Esophagus muscularis mucosa (tissue), 4 donors: Measurements from ENCODE around the gene PRKCE. TPM values are rescaled to one million over a fixed set of nuclear protein-coding genes. Genes with fewer than 3 reads are reported as not detected.

Experiments used
- DNase-seq: peaks from one replicate; pipeline ENCODE4 v3.0.0-alpha.2; 2017; ENCODE audit errors: extremely low spot score
- H3K27ac ChIP-seq, 4 donors: fragments of 200-600 bp; sonication (generic); replicated peaks in 1 of 4; 1 replicate in 3 of 4; 2 replicates in 1 of 4; pipeline ENCODE4 v1.5.1; 2016 to 2019; ENCODE audit warnings: mild to moderate bottlenecking in 1 of 4
- H3K27me3 ChIP-seq, 4 donors: fragments of 200-600 bp; sonication (generic); one replicate each; pipeline versions ENCODE4 v1.5.1 to v1.6.0; 2016 to 2019
- H3K36me3 ChIP-seq, 4 donors: fragments of 200-600 bp; sonication (generic); one replicate each; pipeline ENCODE4 v1.5.1; 2016 to 2019
- H3K4me1 ChIP-seq, 4 donors: fragments of 200-600 bp; sonication (generic); one replicate each; pipeline ENCODE4 v1.5.1; 2016 to 2019
- H3K4me3 ChIP-seq, 4 donors: fragments of 200-600 bp; sonication (generic); 1 replicate in 2 of 4; 2 replicates in 2 of 4; pipeline ENCODE4 v1.5.1; 2016 to 2019; ENCODE audit warnings: mild to moderate bottlenecking in 4 of 4, moderate library complexity in 1 of 4
- H3K9me3 ChIP-seq, 4 donors: fragments of 200-600 bp; sonication (generic); 1 replicate in 3 of 4; 2 replicates in 1 of 4; pipeline ENCODE4 v1.5.1; 2016 to 2019
- EP300 ChIP-seq: sonication (generic); formaldehyde crosslinking; IDR thresholded peaks from one replicate; pipeline ENCODE4 v1.6.1; 2017; ENCODE audit warnings: antibody characterized with exemption
- POLR2A ChIP-seq: fragments of 450-650 bp; IDR thresholded peaks from one replicate; pipeline ENCODE4 v1.6.1; 2017; ENCODE audit warnings: antibody characterized with exemption, moderate library complexity, mild to moderate bottlenecking, low read depth
- POLR2AphosphoS5 ChIP-seq, 2 donors: sonication (generic); formaldehyde crosslinking; IDR thresholded peaks; one replicate each; pipeline ENCODE4 v1.6.1; 2017; ENCODE audit warnings: antibody characterized with exemption in 2 of 2
- WGBS: methylation state at CpG from one replicate; pipeline ENCODE4 v1.1.5; 2018; 5-methylcytosine and 5-hydroxymethylcytosine counted together
- intact Hi-C: fragments of 100-400 bp; cut with DNase I; formaldehyde crosslinking; loops from one replicate; pipeline ENCODE4 v1.15.1; 2023
- total RNA-seq, 4 donors: library from RNA; depleted of rRNA; stranded (reverse); fragments of >200 nt; gene quantifications; one replicate each; pipeline versions ENCODE4 v1.1.0 to v1.2.1, GENCODE V29; 2016
- TF ChIP-seq, protein P1 (sequence below), 3 experiments: fragments of 200-600 bp in 2 of 3; fragments of 450-650 bp in 1 of 3; sonication (generic) in 2 of 3; IDR thresholded peaks; one replicate each; pipeline ENCODE4 v1.5.1; 2017 to 2019; ENCODE audit warnings: antibody characterized with exemption in 3 of 3, mild to moderate bottlenecking in 2 of 3, moderate library complexity in 1 of 3

Gene PRKCE
- total RNA-seq, 4 donors from 2014 or later, result 11.6 to 21.1 (median 13.0) TPM

GRCh38 chr2:46179037-46179621 lies 527.7 kb downstream of the PRKCE start:
- Histone ChIP-seq H3K4me3 (no peak overlapping the region), H3K27me3 (no peaks in the 10 kb centered on the region), H3K4me1 (peaks cover 12 to 23% (median 14%) of the 10 kb centered on the region in 4 donors), H3K27ac (peak overlapping the region; percentile 13 to 52 (median 35)), H3K36me3 (no peaks in the 10 kb centered on the region), H3K9me3 (no peaks in the 10 kb centered on the region)
- TF ChIP-seq, protein P1, sequence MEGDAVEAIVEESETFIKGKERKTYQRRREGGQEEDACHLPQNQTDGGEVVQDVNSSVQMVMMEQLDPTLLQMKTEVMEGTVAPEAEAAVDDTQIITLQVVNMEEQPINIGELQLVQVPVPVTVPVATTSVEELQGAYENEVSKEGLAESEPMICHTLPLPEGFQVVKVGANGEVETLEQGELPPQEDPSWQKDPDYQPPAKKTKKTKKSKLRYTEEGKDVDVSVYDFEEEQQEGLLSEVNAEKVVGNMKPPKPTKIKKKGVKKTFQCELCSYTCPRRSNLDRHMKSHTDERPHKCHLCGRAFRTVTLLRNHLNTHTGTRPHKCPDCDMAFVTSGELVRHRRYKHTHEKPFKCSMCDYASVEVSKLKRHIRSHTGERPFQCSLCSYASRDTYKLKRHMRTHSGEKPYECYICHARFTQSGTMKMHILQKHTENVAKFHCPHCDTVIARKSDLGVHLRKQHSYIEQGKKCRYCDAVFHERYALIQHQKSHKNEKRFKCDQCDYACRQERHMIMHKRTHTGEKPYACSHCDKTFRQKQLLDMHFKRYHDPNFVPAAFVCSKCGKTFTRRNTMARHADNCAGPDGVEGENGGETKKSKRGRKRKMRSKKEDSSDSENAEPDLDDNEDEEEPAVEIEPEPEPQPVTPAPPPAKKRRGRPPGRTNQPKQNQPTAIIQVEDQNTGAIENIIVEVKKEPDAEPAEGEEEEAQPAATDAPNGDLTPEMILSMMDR (IDR thresholded peaks at IDR 0.05), result no peak
- peak in 1 of 2 donors; percentile 45 for TF ChIP-seq POLR2AphosphoS5 (IDR thresholded peaks at IDR 0.05)
- DNase-seq, result no peak
- intact Hi-C loops, result no loop called here
- 70% methylated on average over 3 of the region's 6 CpGs for WGBS

DNA sequence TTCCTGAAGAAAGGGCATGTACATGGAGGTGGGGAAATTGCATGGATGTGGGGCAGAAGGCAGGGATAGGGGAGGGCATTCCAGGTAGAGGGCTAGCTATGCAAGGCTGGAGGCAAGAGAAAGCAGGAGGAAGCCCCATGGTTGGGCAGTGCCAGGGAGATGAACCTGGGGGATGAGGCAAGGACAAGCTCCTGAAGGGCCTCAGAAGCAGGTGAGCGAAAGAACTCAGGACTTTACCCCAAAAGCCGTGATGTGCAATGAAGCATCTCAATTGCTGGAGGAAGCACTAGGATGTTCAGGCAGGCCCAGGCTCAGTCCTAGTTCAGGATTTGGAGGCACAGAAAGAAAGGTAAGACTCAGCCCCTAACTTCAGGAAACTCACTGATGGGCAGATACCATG lies 528.7 kb downstream of the PRKCE start:
- DNase-seq, result no peak
- no peak overlapping the region for H3K27ac ChIP-seq
- peaks cover 12 to 23% (median 14%) of the 10 kb centered on the region in 4 donors for H3K4me1 ChIP-seq
- intact Hi-C loops, result no loop called here
- H3K27me3 ChIP-seq, result no peaks in the 10 kb centered on the region
- 100% methylated on average over 1 of the region's 2 CpGs for WGBS
- no peak overlapping the region for H3K4me3 ChIP-seq
- TF ChIP-seq, protein P1 (IDR thresholded peaks at IDR 0.05), result no peak
- TF ChIP-seq EP300 (no peak), POLR2A (no peak), POLR2AphosphoS5 (IDR thresholded peaks at IDR 0.05) (no peak)
- H3K9me3 ChIP-seq, result no peaks in the 10 kb centered on the region
- H3K36me3 ChIP-seq, result peaks cover 0 to 8% (median 6%) of the 10 kb centered on the region in 4 donors

GRCh38 chr2:46181306-46181705 lies 529.8 kb downstream of the PRKCE start:
- Histone ChIP-seq H3K27ac (no peak overlapping the region), H3K27me3 (no peaks in the 10 kb centered on the region), H3K4me1 (peaks cover 12 to 23% (median 15%) of the 10 kb centered on the region in 4 donors), H3K4me3 (no peak overlapping the region), H3K9me3 (no peaks in the 10 kb centered on the region), H3K36me3 (peaks cover 0 to 14% (median 10%) of the 10 kb centered on the region in 4 donors)
- DNase-seq, result no peak
- WGBS, result 100% methylated on average over 2 of the region's 2 CpGs
- intact Hi-C loops, result no loop called here
- TF ChIP-seq POLR2A, result no peak
- TF ChIP-seq EP300, result no peak
- TF ChIP-seq, protein P1 (IDR thresholded peaks at IDR 0.05), result no peak
- TF ChIP-seq POLR2AphosphoS5 (IDR thresholded peaks at IDR 0.05), result no peak

DNA sequence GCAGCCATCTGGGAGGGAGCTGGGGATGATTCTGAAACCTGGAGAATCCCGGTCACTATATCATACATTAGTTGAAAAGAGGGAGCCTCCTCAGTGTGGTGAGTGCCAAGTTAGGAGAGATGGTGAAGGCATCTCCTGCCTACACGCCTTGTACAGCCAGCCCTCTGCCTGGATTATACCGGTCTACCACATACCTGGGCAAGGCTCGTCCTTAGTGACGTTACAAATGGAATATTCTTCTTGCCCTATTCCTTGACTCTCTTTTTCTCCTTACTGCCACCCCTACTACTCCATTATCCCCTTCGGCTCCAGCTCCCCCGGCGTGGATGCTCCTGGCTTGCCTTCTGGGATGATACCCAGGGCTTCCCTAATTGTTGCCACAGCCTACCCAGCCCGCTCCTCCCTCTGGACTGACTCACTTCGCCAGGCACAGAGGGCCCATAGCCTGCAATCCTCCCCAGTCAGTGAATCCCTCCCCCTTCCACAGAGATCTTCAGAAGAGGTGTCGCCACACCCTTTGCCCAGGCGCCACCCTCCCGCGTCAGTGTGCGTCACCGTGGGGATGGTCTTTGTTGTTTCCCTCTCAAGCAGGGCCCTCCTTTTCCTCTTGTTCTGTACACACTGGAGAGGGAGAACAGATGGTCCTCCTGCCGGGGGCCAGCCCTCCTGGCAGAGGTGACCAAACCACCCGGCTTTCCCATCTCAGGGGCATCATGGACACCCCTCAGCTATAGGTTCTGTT lies 530.5 kb downstream of the PRKCE start:
- WGBS, result 95% methylated on average over 18 of the region's 18 CpGs
- no peak for DNase-seq
- intact Hi-C loops, result no loop called here

More for the DNA sequence above, 530.5 kb downstream of the PRKCE start:
- Histone ChIP-seq H3K4me3 (no peak overlapping the region), H3K27ac (no peak overlapping the region), H3K36me3 (peaks cover 0 to 14% (median 10%) of the 10 kb centered on the region in 4 donors), H3K4me1 (peaks cover 14 to 27% (median 21%) of the 10 kb centered on the region in 4 donors), H3K27me3 (no peaks in the 10 kb centered on the region), H3K9me3 (no peaks in the 10 kb centered on the region)
- TF ChIP-seq, protein P1 (IDR thresholded peaks at IDR 0.05), result no peak
- TF ChIP-seq POLR2AphosphoS5 (IDR thresholded peaks at IDR 0.05) (no peak), POLR2A (no peak), EP300 (no peak)
